ENCODE data around the gene TEAD1.

TEAD1 gene

DNA sequence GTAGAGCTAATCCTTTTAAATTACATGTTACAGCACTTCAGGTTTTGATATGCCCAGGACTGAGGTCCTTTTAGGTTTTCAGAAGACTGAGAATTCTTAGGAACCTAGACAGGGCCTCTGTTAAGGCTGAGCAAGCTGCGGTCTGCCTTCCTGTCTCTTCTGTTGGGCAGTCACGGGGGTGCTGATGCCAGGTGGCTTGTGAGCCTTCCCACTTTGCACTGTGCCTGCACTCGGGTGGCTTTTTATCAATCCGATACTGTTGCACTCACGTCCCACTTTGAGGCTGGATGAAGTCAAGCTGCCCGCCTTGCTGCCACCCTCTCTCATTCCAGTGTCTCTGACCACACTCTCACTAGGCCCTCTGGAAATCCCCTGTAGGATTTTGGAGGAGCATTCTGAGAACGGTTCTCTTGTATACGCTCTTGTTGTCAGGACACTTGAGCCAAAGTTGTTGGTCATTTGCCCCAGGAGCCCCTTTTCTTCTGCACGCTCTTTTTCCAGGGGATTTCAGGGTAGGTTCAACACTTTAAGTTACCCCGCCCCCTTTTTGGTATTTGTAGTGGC, 141.8 kb downstream of the TEAD1 start:
- TF ChIP-seq, protein P1, sequence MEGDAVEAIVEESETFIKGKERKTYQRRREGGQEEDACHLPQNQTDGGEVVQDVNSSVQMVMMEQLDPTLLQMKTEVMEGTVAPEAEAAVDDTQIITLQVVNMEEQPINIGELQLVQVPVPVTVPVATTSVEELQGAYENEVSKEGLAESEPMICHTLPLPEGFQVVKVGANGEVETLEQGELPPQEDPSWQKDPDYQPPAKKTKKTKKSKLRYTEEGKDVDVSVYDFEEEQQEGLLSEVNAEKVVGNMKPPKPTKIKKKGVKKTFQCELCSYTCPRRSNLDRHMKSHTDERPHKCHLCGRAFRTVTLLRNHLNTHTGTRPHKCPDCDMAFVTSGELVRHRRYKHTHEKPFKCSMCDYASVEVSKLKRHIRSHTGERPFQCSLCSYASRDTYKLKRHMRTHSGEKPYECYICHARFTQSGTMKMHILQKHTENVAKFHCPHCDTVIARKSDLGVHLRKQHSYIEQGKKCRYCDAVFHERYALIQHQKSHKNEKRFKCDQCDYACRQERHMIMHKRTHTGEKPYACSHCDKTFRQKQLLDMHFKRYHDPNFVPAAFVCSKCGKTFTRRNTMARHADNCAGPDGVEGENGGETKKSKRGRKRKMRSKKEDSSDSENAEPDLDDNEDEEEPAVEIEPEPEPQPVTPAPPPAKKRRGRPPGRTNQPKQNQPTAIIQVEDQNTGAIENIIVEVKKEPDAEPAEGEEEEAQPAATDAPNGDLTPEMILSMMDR (IDR thresholded peaks at IDR 0.05; ENCODE audit: insufficient read depth, missing control alignments), result no peak
- FAIRE-seq (no peak), DNase-seq (ENCODE audit: insufficient read length, low spot score) (no peak)

DNA sequence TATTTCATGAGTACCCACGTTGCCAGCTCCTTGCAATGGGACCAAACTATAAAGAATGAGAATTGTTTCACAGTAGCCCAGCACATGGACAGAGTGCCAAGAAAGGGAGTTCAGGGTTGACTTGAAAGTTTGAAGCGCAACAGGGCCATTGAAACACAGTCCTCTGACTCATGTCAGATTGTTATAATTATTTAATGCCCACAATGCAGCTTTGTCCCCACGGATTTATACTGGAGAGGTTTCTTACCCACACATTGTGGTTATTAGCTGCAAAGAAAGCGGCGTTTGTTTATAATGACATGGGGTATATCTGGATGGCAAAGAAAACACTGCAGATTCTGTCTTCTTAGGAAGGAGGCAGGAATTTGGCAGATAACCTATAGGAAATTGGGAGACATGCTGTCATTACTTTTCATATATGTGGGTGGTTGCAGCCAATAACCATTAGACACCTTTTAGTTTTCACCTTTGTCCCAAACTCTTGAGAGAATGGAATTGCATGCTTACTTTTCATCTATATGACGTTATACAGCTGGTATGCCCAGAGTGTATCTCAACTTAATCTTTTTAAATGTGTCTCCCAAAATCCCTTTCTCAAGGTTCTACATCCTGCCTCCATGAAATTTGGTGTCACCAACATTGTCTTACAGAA, 143.6 kb downstream of the TEAD1 start:
- TF ChIP-seq, protein P1 (IDR thresholded peaks at IDR 0.05; ENCODE audit: insufficient read depth, missing control alignments), result no peak
- FAIRE-seq (no peak), DNase-seq (ENCODE audit: insufficient read length, low spot score) (no peak)

DNA sequence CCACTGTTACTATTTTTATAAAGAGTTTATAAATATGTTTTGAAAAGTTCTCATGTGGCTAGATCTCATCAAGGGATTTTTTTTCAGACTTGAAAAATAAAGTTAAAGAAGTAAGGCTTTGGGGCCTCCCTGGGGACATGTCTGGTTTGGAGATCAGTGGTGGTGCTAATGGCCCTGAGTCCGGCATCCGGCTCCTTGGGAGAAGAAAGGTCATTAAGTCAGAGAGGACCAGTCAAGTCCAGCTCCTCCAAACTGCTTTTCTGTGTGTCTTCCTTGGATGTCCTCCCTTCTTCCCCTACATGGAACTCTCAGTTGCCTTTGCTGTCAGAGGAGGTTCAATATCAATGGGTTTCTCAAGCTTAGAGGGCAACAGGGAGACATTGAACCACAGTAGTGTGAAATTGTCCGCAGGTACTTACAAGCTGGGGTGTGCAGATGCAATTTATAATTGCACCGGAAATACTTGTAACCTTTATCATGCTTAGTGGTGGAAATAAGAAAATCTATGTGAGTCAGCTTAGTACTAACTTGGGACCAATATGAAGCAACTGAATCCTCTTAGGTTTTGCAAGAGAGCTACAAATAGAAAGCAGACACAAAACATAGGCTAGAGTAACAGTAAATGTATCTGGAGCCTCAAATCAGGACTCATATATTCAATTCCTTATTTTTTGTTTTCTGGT, 144.3 kb downstream of the TEAD1 start:
- DNase-seq (ENCODE audit: insufficient read length, low spot score), result no peak
- TF ChIP-seq, protein P1 (IDR thresholded peaks at IDR 0.05; ENCODE audit: insufficient read depth, missing control alignments), result no peak
- no peak for FAIRE-seq

DNA sequence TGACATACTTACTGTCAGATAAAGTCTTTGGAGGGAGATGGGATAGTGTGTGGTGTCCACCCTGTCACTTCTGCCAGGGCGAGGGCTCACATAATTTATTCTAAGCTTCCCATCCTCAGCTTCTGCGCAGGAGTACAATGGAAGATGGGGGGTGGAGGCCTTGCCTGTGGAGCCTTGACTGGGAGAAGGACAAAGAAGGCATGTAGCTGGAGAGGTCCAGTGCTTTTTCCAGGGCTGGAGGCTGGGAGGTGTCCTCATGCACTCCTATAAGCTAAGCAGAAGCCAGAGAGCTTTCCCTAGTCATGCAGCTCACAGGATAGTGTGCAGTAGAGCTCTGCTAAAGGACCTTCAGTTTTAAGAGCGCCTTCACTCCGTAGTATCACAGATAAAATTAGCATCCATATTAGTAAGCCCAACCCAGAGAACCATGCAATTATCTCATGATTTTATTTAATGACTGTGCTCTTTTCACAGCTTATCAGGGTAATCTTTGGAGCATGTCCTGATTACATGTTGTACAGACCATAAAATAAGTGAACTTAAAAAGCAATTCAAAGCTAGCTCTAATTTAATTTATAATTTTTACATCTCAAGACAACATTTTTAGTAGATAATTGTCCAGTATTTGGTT, 148.3 kb downstream of the TEAD1 start:
- TF ChIP-seq, protein P1 (IDR thresholded peaks at IDR 0.05; ENCODE audit: insufficient read depth, missing control alignments), result no peak
- DNase-seq (ENCODE audit: insufficient read length, low spot score) (no peak), FAIRE-seq (no peak)

DNA sequence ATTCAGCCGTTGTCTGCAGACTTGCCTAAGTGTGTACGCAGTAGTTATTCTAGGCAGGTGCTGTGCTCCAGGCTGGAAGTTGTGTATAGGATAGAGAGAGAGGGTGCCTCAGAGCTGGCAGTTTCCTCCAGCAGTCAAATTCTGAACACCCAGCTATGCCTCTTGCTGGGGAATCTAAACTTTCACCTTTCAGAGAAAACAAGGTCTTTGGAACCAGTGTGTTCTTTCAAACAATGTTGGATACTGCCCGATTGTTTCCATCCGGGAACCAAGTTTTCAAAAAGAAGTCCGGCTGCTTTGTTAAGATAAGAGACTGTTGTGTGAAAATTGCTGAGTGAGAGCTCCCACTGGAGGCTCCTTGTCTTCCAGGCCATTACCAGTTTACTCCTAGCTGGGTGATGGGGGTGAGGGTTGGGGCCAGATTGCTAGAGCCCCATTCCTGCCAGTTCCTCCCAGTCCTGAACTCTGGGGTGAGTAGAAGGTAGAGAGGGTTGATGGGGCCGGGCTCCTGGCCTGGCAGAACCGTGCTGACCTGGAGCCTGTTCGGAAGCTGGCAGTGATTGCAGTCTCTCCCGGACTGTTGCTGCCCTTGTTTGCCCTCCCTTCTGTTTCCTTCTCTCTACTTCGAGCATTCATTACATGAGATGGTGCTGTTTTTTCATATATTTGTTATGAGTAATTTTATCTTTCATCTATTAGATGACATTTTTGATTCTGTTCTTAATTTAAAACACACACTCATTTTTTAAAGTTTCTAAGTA, 150.2 kb downstream of the TEAD1 start:
- FAIRE-seq, result no peak
- no peak for DNase-seq (ENCODE audit: insufficient read length, low spot score)
- TF ChIP-seq, protein P1 (IDR thresholded peaks at IDR 0.05; ENCODE audit: insufficient read depth, missing control alignments), result no peak

DNA sequence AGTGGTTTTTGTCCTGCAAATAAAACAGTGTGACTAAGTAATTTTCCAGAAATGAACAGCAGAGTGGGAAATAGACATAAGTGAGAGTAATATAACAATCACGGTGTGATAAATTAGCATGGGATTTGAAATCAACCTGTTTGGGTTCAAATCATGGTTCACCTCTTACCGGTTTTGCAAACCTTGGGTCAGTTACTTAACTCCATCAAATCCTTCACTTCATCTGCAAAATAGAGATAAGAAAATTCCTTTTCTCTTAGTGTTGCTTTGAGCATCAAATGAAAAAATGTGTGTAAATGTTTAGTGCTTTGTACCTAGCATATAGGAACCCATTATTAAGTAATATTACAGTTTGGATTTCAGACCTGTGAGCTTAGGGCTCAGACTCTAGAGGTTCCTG, 152.2 kb downstream of the TEAD1 start:
- no peak for FAIRE-seq

More for the DNA sequence above, 152.2 kb downstream of the TEAD1 start:
- no peak for DNase-seq (ENCODE audit: insufficient read length, low spot score)
- TF ChIP-seq, protein P1 (IDR thresholded peaks at IDR 0.05; ENCODE audit: insufficient read depth, missing control alignments), result no peak
